NOMO-1 treated with DMSO at 0.1 percent for 48 hours (cell line): ENCODE results near the gene CDH15.
A peak's percentile ranks its signal among the peaks of the same experiment; 100 is the strongest.

Experiments
- DNase-seq: peaks from one replicate; lab custom pipeline; 2025; ENCODE audit not compliant: unreplicated experiment; lab: John Stamatoyannopoulos, UW

CDH15 gene

DNA sequence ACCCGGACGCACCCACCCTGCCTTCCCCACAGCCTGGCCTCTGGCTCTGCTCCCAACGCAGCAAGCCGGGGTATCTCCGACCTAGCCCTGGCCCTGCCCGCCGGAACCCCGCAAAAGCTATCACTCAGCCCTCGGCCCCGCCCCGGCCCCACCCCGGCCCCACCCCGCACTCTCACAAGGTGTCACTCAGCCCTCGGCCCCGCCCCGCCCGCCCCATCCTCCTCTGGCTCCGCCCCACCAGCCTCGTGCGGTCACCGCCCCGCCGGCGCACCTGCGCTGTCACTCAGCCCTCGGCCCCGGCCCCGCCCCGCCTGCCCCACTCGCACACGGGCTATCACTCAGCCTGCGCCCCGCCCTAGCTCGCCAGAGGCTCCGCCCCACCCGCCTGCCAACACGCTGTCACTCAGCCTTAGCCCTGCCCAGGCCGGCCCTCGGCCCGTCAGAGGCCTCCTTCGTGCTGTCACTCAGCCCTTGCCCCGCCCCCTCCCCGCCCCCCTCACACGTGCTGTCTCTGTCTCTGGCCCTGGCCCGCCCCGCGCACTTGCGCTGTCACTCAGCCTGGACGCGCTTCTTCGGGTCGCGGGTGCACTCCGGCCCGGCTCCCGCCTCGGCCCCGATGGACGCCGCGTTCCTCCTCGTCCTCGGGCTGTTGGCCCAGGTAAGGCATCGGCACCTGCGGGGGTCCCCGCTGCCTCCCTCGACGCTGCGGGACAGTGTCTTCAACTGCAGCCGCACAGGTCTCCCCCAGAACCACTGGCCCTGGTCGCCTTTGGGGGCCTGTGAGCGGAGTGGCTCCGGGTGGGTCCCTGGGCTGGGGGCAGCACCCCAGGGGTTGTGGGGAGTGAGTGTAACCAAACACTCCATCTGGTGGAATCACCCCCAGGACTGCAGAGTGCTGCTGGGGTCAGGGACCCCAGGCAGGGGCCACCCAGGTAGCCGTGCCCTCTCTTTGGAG lies at the start of gene CDH15:
CDH15 (plus strand) TSS at position 533 of the 955 bp plus-strand sequence; CDS start at position 617, 84 bp downstream.
- DNase-seq: peak; percentile 88

GRCh38 chr16:89122322-89122851 lies 49.2 kb upstream of the CDH15 start:
- no peak for DNase-seq

DNA sequence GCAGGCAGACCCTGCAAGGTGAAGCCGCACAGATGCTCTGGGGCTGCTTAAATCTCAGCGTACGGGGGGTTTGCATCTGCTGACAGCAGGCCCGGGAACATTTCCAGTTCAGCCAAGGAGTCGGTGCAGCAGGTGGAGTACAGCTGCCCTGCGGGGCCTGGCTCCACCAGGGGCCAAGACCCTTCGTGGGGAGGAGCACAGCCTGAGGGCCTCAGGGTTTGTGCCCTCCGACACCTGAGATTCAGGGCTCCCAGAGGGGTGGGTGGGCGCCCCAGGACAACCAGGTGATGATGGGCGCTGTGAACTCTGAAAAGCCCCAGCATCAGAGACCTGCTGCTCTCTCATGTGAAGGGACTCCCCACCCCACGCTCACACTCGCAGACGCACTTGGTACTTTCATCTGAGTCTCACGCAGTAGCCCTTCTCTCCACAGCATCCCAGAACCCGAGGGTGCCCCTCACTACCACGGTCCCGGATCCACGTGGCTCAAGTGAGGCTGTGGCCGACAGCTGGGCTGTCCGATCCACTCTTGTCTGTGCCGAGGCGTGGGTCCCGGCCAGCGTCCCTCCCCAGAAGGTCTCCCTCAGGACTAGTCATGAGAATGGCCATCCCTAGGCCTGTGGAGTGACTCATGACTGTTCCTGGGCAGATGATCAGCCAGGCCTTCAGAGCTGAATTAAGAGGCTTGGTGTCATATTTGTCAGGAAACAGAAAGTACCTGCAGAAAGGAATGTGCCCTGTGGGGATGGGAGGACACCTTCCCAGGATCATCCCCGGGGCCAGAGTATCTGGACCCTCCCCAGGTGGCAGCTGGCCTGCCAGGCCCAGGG lies 48.3 kb upstream of the CDH15 start:
- DNase-seq: no peak

DNA sequence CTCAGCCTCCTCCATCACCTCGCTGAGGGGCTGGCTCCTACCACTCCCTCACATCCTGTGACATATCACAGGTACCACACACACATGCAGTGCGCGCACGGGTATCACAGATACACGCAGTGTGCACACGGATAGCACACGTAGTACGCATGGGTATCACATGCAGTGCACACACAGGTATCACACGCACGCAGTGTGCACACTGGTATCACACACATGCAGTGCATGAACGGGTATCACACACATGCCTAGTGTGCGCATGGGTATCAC lies 47.8 kb upstream of the CDH15 start:
- DNase-seq: no peak

GRCh38 chr16:89129378-89129777 lies 42.2 kb upstream of the CDH15 start:
- DNase-seq: no peak

GRCh38 chr16:89130448-89130847 lies 41.1 kb upstream of the CDH15 start:
- DNase-seq: no peak

DNA sequence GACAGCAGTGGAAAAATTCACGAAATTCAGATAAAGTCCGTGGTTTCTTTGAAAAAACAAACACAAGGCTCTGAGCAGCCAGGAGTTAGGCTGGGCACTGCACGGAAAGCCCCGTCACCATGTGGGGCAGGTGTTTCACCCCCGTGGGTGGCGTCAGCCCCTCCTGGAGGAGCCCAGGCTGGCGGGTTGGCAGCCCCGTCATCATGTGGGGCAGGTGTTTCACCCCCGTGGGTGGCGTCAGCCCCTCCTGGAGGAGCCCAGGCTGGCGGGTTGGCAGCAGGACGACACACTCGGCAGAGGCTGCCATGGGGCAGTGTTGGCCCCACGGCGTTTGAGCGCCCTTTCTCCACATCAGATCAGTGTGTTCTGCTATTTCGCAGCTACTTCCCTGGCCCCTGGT lies 39.8 kb upstream of the CDH15 start:
- no peak for DNase-seq

- no peak for DNase-seq
Measured at GRCh38 chr16:89132194-89133005, 39.1 kb upstream of the CDH15 start.

GRCh38 chr16:89133457-89134127 lies 38.0 kb upstream of the CDH15 start:
- no peak for DNase-seq

GRCh38 chr16:89134269-89134668 lies 37.3 kb upstream of the CDH15 start:
- no peak for DNase-seq

DNA sequence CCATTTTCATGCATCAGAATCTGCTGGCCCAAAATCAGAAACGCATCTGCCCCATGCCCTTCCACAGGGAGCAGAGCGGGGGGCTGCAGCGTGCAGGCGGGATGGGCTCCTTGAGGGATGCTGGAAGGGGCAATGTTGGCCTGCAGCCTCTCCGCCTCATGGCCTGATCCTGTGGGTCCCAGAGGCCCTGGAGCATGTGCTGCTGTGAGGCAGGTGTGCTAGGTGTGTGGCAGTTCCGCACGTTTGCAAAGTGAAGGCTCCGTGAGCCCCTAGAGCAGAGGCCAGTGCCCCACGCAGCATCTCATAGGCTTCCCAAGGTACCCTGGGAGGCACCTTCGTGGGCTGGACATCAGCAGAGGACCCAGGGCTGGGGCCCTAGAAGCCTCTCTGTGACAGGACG lies 36.4 kb upstream of the CDH15 start:
- no peak for DNase-seq

DNA sequence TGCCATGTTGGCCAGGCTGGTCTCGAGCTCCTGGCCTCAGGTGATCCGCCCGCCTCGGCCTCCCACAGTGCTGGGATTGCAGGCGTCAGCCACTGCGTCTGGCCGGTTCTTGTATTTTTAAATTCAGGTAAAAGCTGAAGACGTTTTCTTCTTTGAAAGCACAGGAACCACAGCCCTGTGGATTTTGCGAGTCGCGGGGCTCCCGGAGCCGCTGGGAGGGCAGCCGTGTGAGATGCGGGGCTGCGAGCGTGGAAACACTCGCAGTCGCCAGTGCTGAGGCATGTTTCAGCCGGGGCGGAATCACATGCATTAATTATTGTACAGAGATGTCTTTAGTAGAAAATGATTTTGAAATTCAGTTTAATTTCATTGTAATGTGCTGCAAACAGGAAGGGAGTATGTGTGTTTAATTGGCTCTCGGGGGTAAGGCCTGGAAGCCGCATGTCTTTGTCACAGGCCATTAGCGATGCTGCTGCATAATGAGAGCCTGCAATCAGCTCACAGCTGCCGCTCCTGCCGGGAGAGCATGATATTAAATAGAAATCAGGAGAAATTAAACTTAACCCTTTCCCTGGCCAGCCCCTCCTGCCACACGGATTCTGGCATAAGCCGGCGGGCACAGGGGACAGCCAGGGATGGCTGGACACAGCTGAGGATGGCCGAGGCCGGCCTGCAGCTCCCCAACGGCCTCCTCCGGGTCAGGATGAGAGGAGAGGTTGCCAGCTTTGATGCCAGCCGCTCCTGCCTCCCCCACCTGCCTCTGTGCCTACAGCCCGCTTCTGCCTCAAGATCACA lies 35.4 kb upstream of the CDH15 start:
- DNase-seq: no peak

DNA sequence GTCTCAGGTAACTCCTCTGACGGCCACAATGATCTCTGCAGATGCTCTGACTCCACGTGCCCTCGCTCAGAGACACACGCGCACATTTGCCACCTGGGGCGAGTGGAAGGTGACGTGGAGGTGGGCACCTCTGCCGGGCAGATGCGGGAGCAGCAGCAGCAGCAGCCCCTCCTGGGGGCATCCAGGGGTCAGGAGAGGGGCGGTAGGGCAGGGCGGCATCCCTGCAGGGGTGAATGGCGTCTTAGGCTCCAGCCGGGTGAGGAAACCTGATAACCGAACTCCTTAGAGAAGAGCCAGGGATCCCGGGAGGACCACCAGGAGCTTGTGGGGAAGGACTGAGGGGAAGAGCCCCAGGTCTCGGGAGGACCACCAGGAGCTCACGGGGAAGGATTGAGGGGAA lies 34.6 kb upstream of the CDH15 start:
- DNase-seq: no peak

DNA sequence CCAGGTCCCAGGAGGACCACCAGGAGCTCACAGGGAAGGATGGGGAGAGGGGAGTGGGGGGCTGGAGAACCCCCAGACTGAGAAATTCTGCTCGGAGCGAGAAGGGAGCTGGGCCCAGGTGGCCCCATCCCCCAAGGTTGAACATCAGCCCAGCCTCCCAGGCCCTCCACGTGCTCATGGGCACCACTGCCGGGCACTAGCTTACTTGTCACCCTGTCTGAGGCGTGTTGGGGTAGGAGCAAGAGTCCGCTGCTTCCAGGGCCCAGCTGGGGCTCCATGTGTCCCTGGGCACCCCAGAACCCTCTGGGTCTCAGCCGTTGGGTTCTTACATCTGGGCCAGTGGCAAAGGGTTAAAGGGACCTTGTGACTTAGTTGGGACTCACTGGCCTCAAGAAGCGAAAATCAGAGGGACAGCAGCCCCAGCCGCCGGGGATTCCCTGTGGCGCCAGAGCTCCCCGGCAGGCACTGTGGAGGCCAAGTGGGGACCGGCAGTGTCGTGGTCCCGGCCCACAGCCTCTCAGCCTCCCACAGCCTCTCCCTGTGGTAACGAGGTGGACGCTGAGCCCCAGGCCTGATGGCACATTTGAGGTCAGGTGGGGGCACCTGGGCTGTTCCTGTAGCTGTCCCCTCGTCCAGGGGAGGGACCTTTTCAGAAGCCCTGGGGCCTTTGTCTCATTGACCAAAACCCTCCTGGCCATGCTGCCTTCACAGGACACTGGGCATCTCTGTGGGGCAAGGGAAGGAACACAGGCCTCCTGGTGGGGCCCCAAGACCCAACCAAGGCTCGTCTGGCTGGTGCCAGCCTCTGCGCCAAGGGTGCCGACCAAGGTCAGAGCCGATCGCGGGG lies 33.7 kb upstream of the CDH15 start:
- DNase-seq: no peak

GRCh38 chr16:89138513-89138795 lies 33.1 kb upstream of the CDH15 start:
- no peak for DNase-seq

DNA sequence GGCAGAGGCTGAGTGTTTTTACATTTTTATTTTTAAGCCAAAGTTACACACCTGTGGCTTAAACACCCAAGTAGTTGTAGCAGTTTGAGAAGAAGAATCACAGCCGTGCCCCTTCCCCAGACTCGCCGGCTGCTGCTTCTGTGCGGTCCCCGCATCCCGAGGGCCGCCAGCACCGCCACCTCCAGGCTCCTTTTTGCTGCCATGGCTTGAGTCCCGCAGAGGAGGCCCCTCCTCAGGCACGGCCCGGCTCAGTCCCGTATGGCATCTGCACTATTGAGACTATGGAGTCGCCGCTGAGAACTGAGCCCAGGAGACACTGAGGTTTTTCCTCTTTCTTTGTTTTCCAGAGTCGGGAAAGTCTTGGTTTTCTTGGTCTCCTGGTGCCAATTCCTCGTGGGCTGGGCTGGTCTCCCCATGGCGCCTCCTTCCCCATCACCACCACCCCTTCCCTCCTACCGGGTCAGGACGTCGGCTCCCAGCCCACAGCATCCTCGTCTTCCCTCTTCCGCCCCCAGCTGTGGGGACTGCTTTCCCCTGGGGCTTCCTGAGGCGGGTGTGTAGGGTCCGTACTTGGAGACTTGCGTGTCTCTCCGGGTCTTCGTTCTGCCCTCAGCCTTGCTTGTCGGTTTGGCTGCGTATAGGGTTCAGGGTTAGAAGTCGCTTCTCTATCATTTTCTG lies 32.6 kb upstream of the CDH15 start:
- no peak for DNase-seq

GRCh38 chr16:89139907-89140361 lies 31.6 kb upstream of the CDH15 start:
- no peak for DNase-seq

- DNase-seq: no peak
Measured at GRCh38 chr16:89140401-89140800, 31.1 kb upstream of the CDH15 start.
